ENCODE results near the gene ETDC.

DNA sequence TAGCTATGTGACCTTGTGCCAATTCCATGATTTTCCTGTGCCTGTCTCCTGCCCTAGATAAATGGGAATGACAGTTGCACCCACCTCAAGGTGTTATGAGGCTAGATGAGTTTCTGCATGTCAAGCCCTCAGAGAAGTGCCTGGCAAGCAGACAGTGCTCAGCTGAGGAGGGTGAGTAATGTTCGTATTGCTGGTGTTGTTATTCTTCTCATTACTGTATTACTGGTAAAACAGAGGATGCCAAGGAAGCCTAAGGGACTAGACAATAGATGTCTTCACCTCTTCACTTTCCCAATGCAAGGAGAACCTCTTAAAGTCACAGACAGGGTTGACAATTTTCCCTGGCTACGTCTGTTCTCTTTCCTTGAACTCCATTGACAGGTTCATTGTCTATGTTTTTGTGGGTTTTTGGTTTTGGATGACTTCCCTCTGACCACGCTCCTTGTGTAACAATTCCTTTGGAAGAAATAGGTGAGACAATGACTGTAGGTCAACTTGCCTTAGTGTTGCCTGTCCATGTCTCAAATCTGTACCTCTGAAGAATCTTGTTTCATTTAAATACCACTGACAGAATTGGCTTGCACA is 19.2 kb downstream of the ETDC start:
- no peak for TF ChIP-seq EZH2phosphoT487 (IDR thresholded peaks at IDR 0.05; ENCODE audit: borderline replicate concordance)
- TF ChIP-seq, protein P1, sequence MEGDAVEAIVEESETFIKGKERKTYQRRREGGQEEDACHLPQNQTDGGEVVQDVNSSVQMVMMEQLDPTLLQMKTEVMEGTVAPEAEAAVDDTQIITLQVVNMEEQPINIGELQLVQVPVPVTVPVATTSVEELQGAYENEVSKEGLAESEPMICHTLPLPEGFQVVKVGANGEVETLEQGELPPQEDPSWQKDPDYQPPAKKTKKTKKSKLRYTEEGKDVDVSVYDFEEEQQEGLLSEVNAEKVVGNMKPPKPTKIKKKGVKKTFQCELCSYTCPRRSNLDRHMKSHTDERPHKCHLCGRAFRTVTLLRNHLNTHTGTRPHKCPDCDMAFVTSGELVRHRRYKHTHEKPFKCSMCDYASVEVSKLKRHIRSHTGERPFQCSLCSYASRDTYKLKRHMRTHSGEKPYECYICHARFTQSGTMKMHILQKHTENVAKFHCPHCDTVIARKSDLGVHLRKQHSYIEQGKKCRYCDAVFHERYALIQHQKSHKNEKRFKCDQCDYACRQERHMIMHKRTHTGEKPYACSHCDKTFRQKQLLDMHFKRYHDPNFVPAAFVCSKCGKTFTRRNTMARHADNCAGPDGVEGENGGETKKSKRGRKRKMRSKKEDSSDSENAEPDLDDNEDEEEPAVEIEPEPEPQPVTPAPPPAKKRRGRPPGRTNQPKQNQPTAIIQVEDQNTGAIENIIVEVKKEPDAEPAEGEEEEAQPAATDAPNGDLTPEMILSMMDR (conservative IDR thresholded peaks at IDR 0.05; ENCODE audit: low read length) = no peak

Data from Loucy (cell line).